ENCODE data around the gene TGM5. TPM values are rescaled to one million over a fixed set of nuclear protein-coding genes. Genes with fewer than 3 reads are reported as not detected.
"Not testable (repeated sequence)": the region's sequence is repeated elsewhere in the genome, so short reads cannot be mapped to it uniquely, and the experiment has no call there.

The TGM5 gene, protein sequence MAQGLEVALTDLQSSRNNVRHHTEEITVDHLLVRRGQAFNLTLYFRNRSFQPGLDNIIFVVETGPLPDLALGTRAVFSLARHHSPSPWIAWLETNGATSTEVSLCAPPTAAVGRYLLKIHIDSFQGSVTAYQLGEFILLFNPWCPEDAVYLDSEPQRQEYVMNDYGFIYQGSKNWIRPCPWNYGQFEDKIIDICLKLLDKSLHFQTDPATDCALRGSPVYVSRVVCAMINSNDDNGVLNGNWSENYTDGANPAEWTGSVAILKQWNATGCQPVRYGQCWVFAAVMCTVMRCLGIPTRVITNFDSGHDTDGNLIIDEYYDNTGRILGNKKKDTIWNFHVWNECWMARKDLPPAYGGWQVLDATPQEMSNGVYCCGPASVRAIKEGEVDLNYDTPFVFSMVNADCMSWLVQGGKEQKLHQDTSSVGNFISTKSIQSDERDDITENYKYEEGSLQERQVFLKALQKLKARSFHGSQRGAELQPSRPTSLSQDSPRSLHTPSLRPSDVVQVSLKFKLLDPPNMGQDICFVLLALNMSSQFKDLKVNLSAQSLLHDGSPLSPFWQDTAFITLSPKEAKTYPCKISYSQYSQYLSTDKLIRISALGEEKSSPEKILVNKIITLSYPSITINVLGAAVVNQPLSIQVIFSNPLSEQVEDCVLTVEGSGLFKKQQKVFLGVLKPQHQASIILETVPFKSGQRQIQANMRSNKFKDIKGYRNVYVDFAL
- under 1 TPM; 0.20 to 0.28 TPM for total RNA-seq

DNA sequence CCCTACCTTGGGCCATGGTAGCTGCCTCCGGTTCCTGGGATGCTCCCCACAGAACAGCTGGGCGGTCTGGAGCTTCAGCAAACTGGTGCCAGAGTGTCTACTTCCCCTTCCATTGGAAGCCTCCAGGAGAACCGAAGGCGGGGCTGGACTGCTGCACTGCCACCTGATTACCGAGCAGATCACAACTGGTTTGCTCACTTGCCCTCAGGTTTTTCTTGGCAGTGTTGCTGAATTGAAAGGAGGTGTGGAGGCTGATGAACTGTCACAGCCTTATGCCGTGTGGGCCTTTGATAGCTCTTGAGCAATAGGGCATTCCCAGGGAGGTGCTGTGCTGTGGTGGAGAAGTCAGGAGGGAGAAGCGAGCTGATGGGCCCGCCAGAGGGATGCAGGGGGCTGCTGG, at the start of gene TGM5:
Gene TGM5 (minus strand): TSS at position 95 of the 400 bp plus-strand sequence. CDS start 79 bp downstream, at position 16.
- DNase-seq: no peak
- ChIA-PET POLR2A (no interaction called here), CTCF (interaction anchor here (0.8 to 6.6 kb wide), 2 partner anchors 41 to 278 kb away, joined by 3 to 46 read pairs; no protein-coding TSS in a partner anchor)
- Mint-ChIP-seq H3K4me1 (peaks cover 14% of the 10 kb centered on the region), H3K36me3 (ENCODE audit: low read depth) (no peaks in the 10 kb centered on the region), H3K9me3 (no peaks in the 10 kb centered on the region), H3K27ac (no peak within 1 kb of the TSS), H3K4me3 (no peak within 1 kb of the TSS), H3K27me3 (peaks cover 39% of the 10 kb centered on the region)

GRCh38 chr15:43314171-43314570, 47.4 kb upstream of the TGM5 start:
- ChIA-PET POLR2A (no interaction called here), CTCF (no interaction called here)
- no peaks in the 10 kb centered on the region for H3K4me1 Mint-ChIP-seq
- H3K36me3 Mint-ChIP-seq (ENCODE audit: low read depth): no peaks in the 10 kb centered on the region
- H3K9me3 Mint-ChIP-seq: no peaks in the 10 kb centered on the region
- H3K27me3 Mint-ChIP-seq: peaks cover 41% of the 10 kb centered on the region
- H3K27ac Mint-ChIP-seq: no peak overlapping the region
- no peak overlapping the region for H3K4me3 Mint-ChIP-seq
- no peak for DNase-seq

DNA sequence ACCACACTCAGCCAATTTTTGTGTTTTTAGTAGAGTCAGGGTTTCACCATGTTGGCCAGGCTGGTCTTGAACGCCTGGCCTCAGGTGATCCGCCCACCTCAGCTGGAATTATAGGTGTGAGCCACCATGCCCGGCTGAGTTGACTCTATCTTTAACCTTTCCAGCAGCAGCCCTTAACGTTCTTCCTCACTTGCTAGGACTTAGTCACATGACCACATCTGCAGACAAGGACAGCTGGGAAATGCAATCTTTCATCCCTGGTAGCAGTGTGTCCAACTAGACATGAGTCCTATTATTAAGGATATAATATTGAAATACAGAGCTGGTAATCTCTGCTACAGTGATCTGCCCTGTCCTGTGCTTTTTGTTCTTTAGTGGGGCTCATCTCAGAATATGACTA, 45.6 kb upstream of the TGM5 start:
- CTCF ChIA-PET: interaction anchor here (1.5 kb wide), 1 partner anchor 26 kb away, joined by 3 read pairs; no protein-coding TSS in a partner anchor
- Mint-ChIP-seq H3K9me3 (no peaks in the 10 kb centered on the region), H3K4me3 (no peak overlapping the region), H3K36me3 (ENCODE audit: low read depth) (no peaks in the 10 kb centered on the region), H3K27ac (no peak overlapping the region), H3K27me3 (peaks cover 49% of the 10 kb centered on the region), H3K4me1 (no peaks in the 10 kb centered on the region)
- DNase-seq: no peak
- POLR2A ChIA-PET: interaction anchor here (1.0 kb wide), 1 partner anchor 17 kb away, joined by 3 read pairs; no protein-coding TSS in a partner anchor

GRCh38 chr15:43302205-43302817, 35.6 kb upstream of the TGM5 start, which contains the start of gene TGM7:
TSS of gene TGM7 (minus strand) at chr15:43302255.
- H3K36me3 Mint-ChIP-seq (ENCODE audit: low read depth): no peaks in the 10 kb centered on the region
- H3K9me3 Mint-ChIP-seq: no peaks in the 10 kb centered on the region
- H3K4me3 Mint-ChIP-seq: no peak within 1 kb of the TSS
- POLR2A ChIA-PET: no interaction called here
- peaks cover 40% of the 10 kb centered on the region for H3K27me3 Mint-ChIP-seq
- no peak for DNase-seq
- CTCF ChIA-PET: interaction anchor here (2.4 kb wide), 1 partner anchor 17 kb away, joined by 5 read pairs; no protein-coding TSS in a partner anchor
- H3K4me1 Mint-ChIP-seq: no peaks in the 10 kb centered on the region
- H3K27ac Mint-ChIP-seq: no peak within 1 kb of the TSS

- no peaks in the 10 kb centered on the region for H3K9me3 Mint-ChIP-seq
- no peak overlapping the region for H3K4me3 Mint-ChIP-seq
- no peak for DNase-seq
- CTCF ChIA-PET: interaction anchor here (1.0 to 1.5 kb wide), 2 partner anchors 14 to 75 kb away, joined by 4 read pairs; no protein-coding TSS in a partner anchor
- no peaks in the 10 kb centered on the region for H3K4me1 Mint-ChIP-seq
- POLR2A ChIA-PET: no interaction called here
- peaks cover 28% of the 10 kb centered on the region for H3K27me3 Mint-ChIP-seq
- H3K36me3 Mint-ChIP-seq (ENCODE audit: low read depth): no peaks in the 10 kb centered on the region
- no peak overlapping the region for H3K27ac Mint-ChIP-seq
Observed at GRCh38 chr15:43299884-43300283, 33.2 kb upstream of the TGM5 start.

- ChIA-PET CTCF (interaction anchor here (1.0 to 1.5 kb wide), 2 partner anchors 14 to 74 kb away, joined by 4 read pairs; no protein-coding TSS in a partner anchor), POLR2A (no interaction called here)
- no peak overlapping the region for H3K27ac Mint-ChIP-seq
- DNase-seq: no peak
- H3K4me1 Mint-ChIP-seq: no peaks in the 10 kb centered on the region
- peaks cover 30% of the 10 kb centered on the region for H3K27me3 Mint-ChIP-seq
- H3K4me3 Mint-ChIP-seq: no peak overlapping the region
- H3K36me3 Mint-ChIP-seq (ENCODE audit: low read depth): no peaks in the 10 kb centered on the region
- no peaks in the 10 kb centered on the region for H3K9me3 Mint-ChIP-seq
Observed at GRCh38 chr15:43299411-43299810, 32.7 kb upstream of the TGM5 start.

- CTCF ChIA-PET: interaction anchor here (1.0 kb wide), 1 partner anchor 90 kb away, joined by 3 read pairs; no protein-coding TSS in a partner anchor
- no peak for DNase-seq
- peaks cover 46% of the 10 kb centered on the region for H3K27me3 Mint-ChIP-seq
- H3K9me3 Mint-ChIP-seq: no peaks in the 10 kb centered on the region
- no peak overlapping the region for H3K27ac Mint-ChIP-seq
- no peaks in the 10 kb centered on the region for H3K4me1 Mint-ChIP-seq
- H3K36me3 Mint-ChIP-seq (ENCODE audit: low read depth): no peaks in the 10 kb centered on the region
- H3K4me3 Mint-ChIP-seq: no peak overlapping the region
- POLR2A ChIA-PET: no interaction called here
Observed at GRCh38 chr15:43294091-43294706, 27.5 kb upstream of the TGM5 start.

DNA sequence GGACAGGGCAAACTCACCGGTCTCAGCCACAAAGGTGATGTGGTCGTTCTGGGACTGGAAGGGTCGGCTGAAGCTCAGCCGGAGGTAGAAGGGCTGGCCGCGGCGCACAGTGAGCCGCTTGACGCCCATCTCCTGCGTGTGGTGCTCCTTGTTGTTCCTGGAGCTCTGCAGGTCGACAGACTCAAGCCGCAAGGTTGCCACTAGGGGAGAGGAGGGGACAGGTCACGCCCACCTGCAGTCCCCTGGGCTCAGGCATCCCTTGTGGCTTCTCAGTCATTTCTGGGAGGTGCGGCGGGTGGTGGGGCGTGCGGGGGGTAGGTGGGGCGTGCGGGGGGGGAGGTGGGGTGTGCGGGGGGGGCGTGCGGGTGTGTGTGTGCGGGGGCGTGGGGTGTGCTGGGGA, 26.7 kb upstream of the TGM5 start:
- DNase-seq: no peak
- Mint-ChIP-seq H3K4me3 (no peak overlapping the region), H3K36me3 (ENCODE audit: low read depth) (no peaks in the 10 kb centered on the region), H3K27me3 (peaks cover 46% of the 10 kb centered on the region), H3K9me3 (no peaks in the 10 kb centered on the region), H3K27ac (no peak overlapping the region), H3K4me1 (no peaks in the 10 kb centered on the region)
- ChIA-PET POLR2A (interaction anchor here (0.6 kb wide), 1 partner anchor 139 kb away, joined by 3 read pairs; no protein-coding TSS in a partner anchor), CTCF (no interaction called here)

- H3K36me3 Mint-ChIP-seq (ENCODE audit: low read depth): no peaks in the 10 kb centered on the region
- CTCF ChIA-PET: interaction anchor here (2.0 kb wide), 1 partner anchor 67 kb away, joined by 6 read pairs; no protein-coding TSS in a partner anchor
- POLR2A ChIA-PET: no interaction called here
- no peak overlapping the region for H3K27ac Mint-ChIP-seq
- H3K4me3 Mint-ChIP-seq: no peak overlapping the region
- DNase-seq: no peak
- no peaks in the 10 kb centered on the region for H3K9me3 Mint-ChIP-seq
- no peaks in the 10 kb centered on the region for H3K4me1 Mint-ChIP-seq
- H3K27me3 Mint-ChIP-seq: peaks cover 51% of the 10 kb centered on the region
Observed at GRCh38 chr15:43292375-43293078, 25.8 kb upstream of the TGM5 start.

GRCh38 chr15:43289656-43290055, 22.9 kb upstream of the TGM5 start:
- CTCF ChIA-PET; POLR2A ChIA-PET; DNase-seq; H3K36me3 Mint-ChIP-seq (ENCODE audit: low read depth); H3K27ac Mint-ChIP-seq; H3K4me1 Mint-ChIP-seq; H3K4me3 Mint-ChIP-seq; H3K9me3 Mint-ChIP-seq: not testable (repeated sequence)
- peaks cover 46% of the 10 kb centered on the region for H3K27me3 Mint-ChIP-seq

- no peak overlapping the region for H3K27ac Mint-ChIP-seq
- H3K27me3 Mint-ChIP-seq: peaks cover 28% of the 10 kb centered on the region
- H3K4me1 Mint-ChIP-seq: peaks cover 6% of the 10 kb centered on the region
- DNase-seq: no peak
- H3K9me3 Mint-ChIP-seq: no peaks in the 10 kb centered on the region
- CTCF ChIA-PET: interaction anchor here (8.2 kb wide), 1 partner anchor 62 kb away, joined by 162 read pairs; no protein-coding TSS in a partner anchor
- H3K4me3 Mint-ChIP-seq: no peak overlapping the region
- H3K36me3 Mint-ChIP-seq (ENCODE audit: low read depth): no peaks in the 10 kb centered on the region
- POLR2A ChIA-PET: no interaction called here
Observed at GRCh38 chr15:43287254-43287653, 20.5 kb upstream of the TGM5 start.

DNA sequence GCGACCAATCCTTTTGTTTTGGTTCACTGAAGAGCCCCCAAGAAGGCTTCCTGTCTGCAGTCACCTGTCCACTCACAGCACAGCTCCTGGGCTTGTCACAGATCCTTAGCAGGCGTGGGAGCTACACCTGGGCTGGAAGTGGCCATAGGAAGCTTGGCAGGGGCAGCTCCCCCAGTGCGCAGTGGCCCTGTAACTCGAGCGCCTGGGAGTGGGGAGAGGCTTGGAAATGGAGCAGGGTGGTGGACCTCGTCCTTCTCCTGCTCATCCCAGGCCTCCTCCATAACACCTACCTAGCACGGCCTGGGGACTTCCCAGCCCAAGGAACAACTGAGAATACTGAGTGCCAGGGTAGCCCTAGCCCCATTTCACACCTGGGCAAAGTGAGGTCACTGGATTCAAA, 19.3 kb upstream of the TGM5 start:
- ChIA-PET CTCF (interaction anchor here (0.6 to 8.2 kb wide), 25 partner anchors 10 to 582 kb away, joined by 3 to 162 read pairs (median 4); partner anchors contain the start of genes EPB42 and TGM7), POLR2A (interaction anchor here (1.3 to 1.8 kb wide), 2 partner anchors 60 to 100 kb away, joined by 4 to 13 read pairs; no protein-coding TSS in a partner anchor)
- no peaks in the 10 kb centered on the region for H3K9me3 Mint-ChIP-seq
- no peaks in the 10 kb centered on the region for H3K36me3 Mint-ChIP-seq (ENCODE audit: low read depth)
- H3K27ac Mint-ChIP-seq: no peak overlapping the region
- no peak overlapping the region for H3K4me3 Mint-ChIP-seq
- peaks cover 19% of the 10 kb centered on the region for H3K27me3 Mint-ChIP-seq
- peaks cover 6% of the 10 kb centered on the region for H3K4me1 Mint-ChIP-seq
- no peak for DNase-seq

Data from activated CD4-positive, alpha-beta memory T cell treated with anti-CD3 and anti-CD28 coated beads, Interleukin-2, amount 10 ng/mL, durations not matched to agents 7 days and 5 days (primary cell).